Activated CD8-positive, alpha-beta memory T cell treated with anti-CD3 and anti-CD28 coated beads, Interleukin-2, amount 50 U/mL, for 24 hours (primary cell): ENCODE results near the gene HOXB6.

Experiments used
- DNase-seq: peaks from one replicate; pipeline ENCODE4 v3.0.0-alpha.2; 2020; ENCODE audit errors: extremely low read depth

HOXB6 gene

GRCh38 chr17:48594538-48595277 lies 10.1 kb downstream of the HOXB6 start:
- DNase-seq, result no peak

- DNase-seq, result peak; percentile 35
These were observed 10.8 kb downstream of the HOXB6 start for GRCh38 chr17:48593840-48594537.

- DNase-seq, result no peak
These were observed 11.5 kb downstream of the HOXB6 start, which contains the start of gene HOXB5 for GRCh38 chr17:48593126-48593829. Gene HOXB5, minus strand, starts transcription at chr17:48593779. Its CDS starts 97 bp downstream, at chr17:48593682.

GRCh38 chr17:48592577-48592976 lies 12.2 kb downstream of the HOXB6 start:
- no peak for DNase-seq

- DNase-seq, result no peak
These were observed 12.7 kb downstream of the HOXB6 start for GRCh38 chr17:48592057-48592514.

- no peak for DNase-seq
These were observed 13.3 kb downstream of the HOXB6 start for GRCh38 chr17:48591255-48592056.

GRCh38 chr17:48590607-48591161 lies 14.1 kb downstream of the HOXB6 start:
- no peak for DNase-seq

- no peak for DNase-seq
These were observed 14.8 kb downstream of the HOXB6 start, which contains the start of gene HOXB3 for GRCh38 chr17:48589831-48590606. Gene HOXB3, minus strand, starts transcription at chr17:48590241. Its CDS starts 37,767 bp downstream, at chr17:48552474.

- no peak for DNase-seq
These were observed 15.5 kb downstream of the HOXB6 start for GRCh38 chr17:48589060-48589830.

- no peak for DNase-seq
These were observed 16.3 kb downstream of the HOXB6 start for GRCh38 chr17:48588528-48588927.

GRCh38 chr17:48588074-48588415 lies 16.7 kb downstream of the HOXB6 start:
- no peak for DNase-seq

- no peak for DNase-seq
These were observed 17.3 kb downstream of the HOXB6 start for GRCh38 chr17:48587276-48588073.

GRCh38 chr17:48586355-48587258 lies 18.2 kb downstream of the HOXB6 start:
- no peak for DNase-seq

- no peak for DNase-seq
These were observed 20.5 kb downstream of the HOXB6 start for GRCh38 chr17:48584223-48584741.

- no peak for DNase-seq
These were observed 21.0 kb downstream of the HOXB6 start for GRCh38 chr17:48583708-48584222.

GRCh38 chr17:48582750-48583069 lies 22.1 kb downstream of the HOXB6 start:
- no peak for DNase-seq

- no peak for DNase-seq
These were observed 24.8 kb downstream of the HOXB6 start for GRCh38 chr17:48579760-48580554.
